ENCODE measurements around the gene ACVRL1. TPM values are rescaled to one million over a fixed set of nuclear protein-coding genes. Genes with fewer than 3 reads are reported as not detected.

ACVRL1 gene
- total RNA-seq, 1 donor, result 9.8 TPM

- Histone ChIP-seq H3K27me3 (ENCODE audit: insufficient read depth, low read length) (peaks cover 2% of the 10 kb centered on the region), H2AFZ (ENCODE audit: low read length) (no peak overlapping the region), H3K79me2 (ENCODE audit: insufficient read depth, low read length) (no peaks in the 10 kb centered on the region), H3K4me3 (ENCODE audit: insufficient read depth, low read length) (no peak overlapping the region), H3K27ac (ENCODE audit: low read depth, low read length) (no peak overlapping the region), H3K4me2 (ENCODE audit: insufficient read depth, low read length) (no peak overlapping the region), H3K4me1 (ENCODE audit: insufficient read depth, low read length) (peaks cover 13% of the 10 kb centered on the region), H4K20me1 (ENCODE audit: insufficient read depth, low read length) (no peaks in the 10 kb centered on the region), H3K36me3 (ENCODE audit: insufficient read depth, low read length) (no peaks in the 10 kb centered on the region), H3K9me3 (ENCODE audit: low read depth, low read length) (no peaks in the 10 kb centered on the region)
- TF ChIP-seq, protein P1, sequence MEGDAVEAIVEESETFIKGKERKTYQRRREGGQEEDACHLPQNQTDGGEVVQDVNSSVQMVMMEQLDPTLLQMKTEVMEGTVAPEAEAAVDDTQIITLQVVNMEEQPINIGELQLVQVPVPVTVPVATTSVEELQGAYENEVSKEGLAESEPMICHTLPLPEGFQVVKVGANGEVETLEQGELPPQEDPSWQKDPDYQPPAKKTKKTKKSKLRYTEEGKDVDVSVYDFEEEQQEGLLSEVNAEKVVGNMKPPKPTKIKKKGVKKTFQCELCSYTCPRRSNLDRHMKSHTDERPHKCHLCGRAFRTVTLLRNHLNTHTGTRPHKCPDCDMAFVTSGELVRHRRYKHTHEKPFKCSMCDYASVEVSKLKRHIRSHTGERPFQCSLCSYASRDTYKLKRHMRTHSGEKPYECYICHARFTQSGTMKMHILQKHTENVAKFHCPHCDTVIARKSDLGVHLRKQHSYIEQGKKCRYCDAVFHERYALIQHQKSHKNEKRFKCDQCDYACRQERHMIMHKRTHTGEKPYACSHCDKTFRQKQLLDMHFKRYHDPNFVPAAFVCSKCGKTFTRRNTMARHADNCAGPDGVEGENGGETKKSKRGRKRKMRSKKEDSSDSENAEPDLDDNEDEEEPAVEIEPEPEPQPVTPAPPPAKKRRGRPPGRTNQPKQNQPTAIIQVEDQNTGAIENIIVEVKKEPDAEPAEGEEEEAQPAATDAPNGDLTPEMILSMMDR (IDR thresholded peaks at IDR 0.05; ENCODE audit: extremely low read depth, low read depth, low read length), result no peak
- no peak for DNase-seq (ENCODE audit: insufficient read length, low spot score, missing footprints)
These were observed 18.2 kb downstream of the ACVRL1 start for GRCh38 chr12:51925346-51926063.

DNA sequence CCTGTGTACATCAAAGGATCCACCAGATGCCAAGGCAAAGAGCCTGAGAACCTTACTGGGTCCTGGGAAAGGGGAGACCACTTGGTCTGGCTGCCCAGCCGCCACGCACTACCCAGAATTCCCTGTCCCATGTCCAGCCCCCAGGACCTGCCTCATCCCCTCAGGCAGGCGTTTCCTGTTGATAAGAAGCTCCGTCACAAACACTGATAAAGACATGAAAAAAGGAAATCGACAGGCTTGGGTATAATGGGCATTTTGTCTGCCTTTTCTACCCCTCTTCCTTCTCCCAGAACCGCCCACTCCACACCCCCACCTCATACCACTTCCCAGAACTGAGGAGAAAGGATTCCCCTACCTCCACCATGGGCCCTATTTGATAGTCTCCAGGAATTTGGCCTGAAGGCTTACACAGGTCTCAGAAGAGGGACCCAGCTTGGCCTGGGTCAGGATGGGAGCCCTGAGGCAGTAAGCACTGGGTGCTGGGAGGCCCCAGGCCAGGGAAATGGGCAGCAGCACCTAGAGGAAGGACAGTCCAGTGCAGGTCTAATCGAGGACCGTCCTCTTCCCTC is 18.8 kb downstream of the ACVRL1 start:
- DNase-seq (ENCODE audit: insufficient read length, low spot score, missing footprints), result no peak
- no peaks in the 10 kb centered on the region for H3K36me3 ChIP-seq (ENCODE audit: insufficient read depth, low read length)
- H2AFZ ChIP-seq (ENCODE audit: low read length), result no peak overlapping the region
- no peaks in the 10 kb centered on the region for H3K79me2 ChIP-seq (ENCODE audit: insufficient read depth, low read length)
- TF ChIP-seq, protein P1 (IDR thresholded peaks at IDR 0.05; ENCODE audit: extremely low read depth, low read depth, low read length), result no peak
- H4K20me1 ChIP-seq (ENCODE audit: insufficient read depth, low read length), result no peaks in the 10 kb centered on the region
- no peak overlapping the region for H3K4me3 ChIP-seq (ENCODE audit: insufficient read depth, low read length)
- H3K9me3 ChIP-seq (ENCODE audit: low read depth, low read length), result no peaks in the 10 kb centered on the region
- H3K4me1 ChIP-seq (ENCODE audit: insufficient read depth, low read length), result peaks cover 13% of the 10 kb centered on the region
- H3K27me3 ChIP-seq (ENCODE audit: insufficient read depth, low read length), result peaks cover 6% of the 10 kb centered on the region
- no peak overlapping the region for H3K27ac ChIP-seq (ENCODE audit: low read depth, low read length)
- H3K4me2 ChIP-seq (ENCODE audit: insufficient read depth, low read length), result no peak overlapping the region

DNA sequence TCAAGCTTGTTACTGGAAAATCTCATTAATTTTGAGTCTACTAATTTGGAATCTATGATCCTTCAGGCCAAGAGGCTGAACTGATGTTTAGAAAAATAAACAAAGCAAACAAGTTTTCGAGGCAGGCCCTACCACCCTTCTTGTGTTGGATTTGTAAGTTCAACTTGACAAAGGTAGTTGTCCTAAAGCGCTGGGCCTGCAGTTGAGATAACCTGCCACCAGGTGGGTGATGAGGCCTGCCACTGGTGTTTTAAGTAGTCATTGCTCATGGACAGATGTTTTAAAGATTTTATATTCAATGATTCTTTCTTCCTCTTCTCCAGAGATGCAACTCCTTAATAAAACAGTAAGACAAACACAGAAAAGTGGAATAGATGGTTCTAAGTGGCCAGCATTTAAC is 19.4 kb downstream of the ACVRL1 start:
- H3K4me2 ChIP-seq (ENCODE audit: insufficient read depth, low read length), result no peak overlapping the region
- peaks cover 13% of the 10 kb centered on the region for H3K4me1 ChIP-seq (ENCODE audit: insufficient read depth, low read length)
- TF ChIP-seq, protein P1 (IDR thresholded peaks at IDR 0.05; ENCODE audit: extremely low read depth, low read depth, low read length), result peak; percentile 46
- H3K4me3 ChIP-seq (ENCODE audit: insufficient read depth, low read length), result no peak overlapping the region
- no peak overlapping the region for H2AFZ ChIP-seq (ENCODE audit: low read length)
- peaks cover 6% of the 10 kb centered on the region for H3K27me3 ChIP-seq (ENCODE audit: insufficient read depth, low read length)
- H3K79me2 ChIP-seq (ENCODE audit: insufficient read depth, low read length), result no peaks in the 10 kb centered on the region
- H3K36me3 ChIP-seq (ENCODE audit: insufficient read depth, low read length), result no peaks in the 10 kb centered on the region
- no peak for DNase-seq (ENCODE audit: insufficient read length, low spot score, missing footprints)
- H3K27ac ChIP-seq (ENCODE audit: low read depth, low read length), result no peak overlapping the region
- no peaks in the 10 kb centered on the region for H4K20me1 ChIP-seq (ENCODE audit: insufficient read depth, low read length)
- H3K9me3 ChIP-seq (ENCODE audit: low read depth, low read length), result no peaks in the 10 kb centered on the region

GRCh38 chr12:51932218-51933076 is 25.1 kb downstream of the ACVRL1 start:
- DNase-seq (ENCODE audit: insufficient read length, low spot score, missing footprints), result no peak
- Histone ChIP-seq H3K27ac (ENCODE audit: low read depth, low read length) (no peak overlapping the region), H4K20me1 (ENCODE audit: insufficient read depth, low read length) (no peaks in the 10 kb centered on the region), H3K36me3 (ENCODE audit: insufficient read depth, low read length) (no peaks in the 10 kb centered on the region), H3K27me3 (ENCODE audit: insufficient read depth, low read length) (peaks cover 14% of the 10 kb centered on the region), H3K4me1 (ENCODE audit: insufficient read depth, low read length) (no peaks in the 10 kb centered on the region), H3K9me3 (ENCODE audit: low read depth, low read length) (no peaks in the 10 kb centered on the region), H3K4me2 (ENCODE audit: insufficient read depth, low read length) (no peak overlapping the region), H3K4me3 (ENCODE audit: insufficient read depth, low read length) (no peak overlapping the region), H3K79me2 (ENCODE audit: insufficient read depth, low read length) (no peaks in the 10 kb centered on the region), H2AFZ (ENCODE audit: low read length) (no peak overlapping the region)
- TF ChIP-seq, protein P1 (IDR thresholded peaks at IDR 0.05; ENCODE audit: extremely low read depth, low read depth, low read length), result no peak
